BE2C (cell line): ENCODE measurements around the gene HBP1.

ENCODE experiments used
- DNase-seq: peaks from one replicate; pipeline ENCODE4 v3.0.0-alpha.2; 2020
- H3K27me3 ChIP-seq: fragments of 250-450 bp; sonication (Bioruptor Pico); 2 replicates; pipeline ENCODE4 v1.5.1; 2020; ENCODE audit warnings: mild to moderate bottlenecking
- H3K36me3 ChIP-seq: fragments of 250-450 bp; sonication (Bioruptor Pico); 2 replicates; pipeline ENCODE4 v1.5.1; 2020; ENCODE audit warnings: mild to moderate bottlenecking
- H3K4me1 ChIP-seq: fragments of 250-450 bp; sonication (Bioruptor Pico); 2 replicates; pipeline ENCODE4 v1.5.1; 2020
- H3K4me3 ChIP-seq: 2 replicates; pipeline ENCODE4 v1.5.1; 2011; ENCODE audit warnings: low read depth, low read length
- H3K9me3 ChIP-seq: fragments of 250-450 bp; sonication (Bioruptor Pico); 2 replicates; pipeline ENCODE4 v1.5.1; 2020
- CTCF ChIP-seq: IDR thresholded peaks from 2 replicates; pipeline ENCODE4 v1.5.1; 2012; ENCODE audit warnings: mild to moderate bottlenecking, low read depth, low read length

Gene HBP1

DNA sequence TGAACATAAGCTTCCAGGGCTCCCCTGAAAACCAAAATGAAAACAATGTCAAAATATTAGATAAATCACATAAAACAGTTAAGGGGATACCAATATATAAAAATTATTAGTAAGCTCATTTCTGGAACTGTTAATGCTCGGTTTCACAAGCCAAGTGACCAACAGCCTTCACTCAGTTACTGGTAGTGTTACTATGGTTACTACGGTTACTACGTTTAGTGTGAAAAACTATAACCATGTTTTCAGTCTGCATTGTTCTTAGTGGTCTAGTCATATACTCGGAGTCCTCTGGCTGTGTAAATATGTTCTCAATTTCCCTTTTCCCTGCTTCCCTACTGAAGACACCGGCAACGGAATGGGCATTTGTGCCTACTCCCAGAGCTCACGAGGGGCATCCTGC, 34.8 kb downstream of the HBP1 start:
- Histone ChIP-seq H3K4me3 (no peak overlapping the region), H3K27me3 (no peaks in the 10 kb centered on the region), H3K4me1 (peaks cover 3% of the 10 kb centered on the region), H3K36me3 (peaks cover 9% of the 10 kb centered on the region; the same call in 1 of the 2 replicates), H3K9me3 (no peaks in the 10 kb centered on the region)
- DNase-seq, result no peak
- TF ChIP-seq CTCF, result no peak

DNA sequence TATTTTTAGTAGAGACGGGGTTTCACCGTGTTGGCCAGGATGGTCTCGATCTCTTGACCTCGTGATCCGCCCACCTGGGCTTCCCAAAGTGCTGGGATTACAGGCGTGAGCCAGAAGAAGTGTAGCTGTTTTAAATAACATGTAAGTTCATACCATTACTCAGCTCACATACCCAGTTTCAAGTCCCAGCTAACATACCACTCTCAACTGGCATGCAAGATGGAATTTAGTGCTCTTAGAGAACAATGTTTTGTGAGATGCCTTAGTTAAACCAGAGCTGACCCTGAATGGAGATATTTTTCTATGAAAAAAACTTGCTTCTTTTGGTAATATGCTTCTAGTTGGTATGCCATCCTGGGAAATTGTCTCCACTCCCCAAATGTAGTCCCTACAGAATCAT, 37.3 kb downstream of the HBP1 start:
- TF ChIP-seq CTCF, result no peak

GRCh38 chr7:107206706-107207105, 37.9 kb downstream of the HBP1 start:
- Histone ChIP-seq H3K4me3 (no peak overlapping the region), H3K27me3 (no peaks in the 10 kb centered on the region), H3K36me3 (peaks cover 6% of the 10 kb centered on the region; the same call in 1 of the 2 replicates), H3K4me1 (peaks cover 3% of the 10 kb centered on the region), H3K9me3 (no peaks in the 10 kb centered on the region)
- DNase-seq, result no peak
- TF ChIP-seq CTCF, result no peak

More for the DNA sequence above, 37.3 kb downstream of the HBP1 start:
- H3K4me1 ChIP-seq, result peaks cover 3% of the 10 kb centered on the region
- H3K27me3 ChIP-seq, result no peaks in the 10 kb centered on the region
- no peaks in the 10 kb centered on the region for H3K9me3 ChIP-seq
- DNase-seq, result no peak
- H3K36me3 ChIP-seq, result peaks cover 7% of the 10 kb centered on the region; the same call in 1 of the 2 replicates
- no peak overlapping the region for H3K4me3 ChIP-seq

- no peak for TF ChIP-seq CTCF
- H3K4me1 ChIP-seq, result no peaks in the 10 kb centered on the region
- no peaks in the 10 kb centered on the region for H3K36me3 ChIP-seq
- no peak for DNase-seq
- no peak overlapping the region for H3K4me3 ChIP-seq
- H3K9me3 ChIP-seq, result no peaks in the 10 kb centered on the region
- no peaks in the 10 kb centered on the region for H3K27me3 ChIP-seq
These were observed 38.7 kb downstream of the HBP1 start for GRCh38 chr7:107207459-107207858.

DNA sequence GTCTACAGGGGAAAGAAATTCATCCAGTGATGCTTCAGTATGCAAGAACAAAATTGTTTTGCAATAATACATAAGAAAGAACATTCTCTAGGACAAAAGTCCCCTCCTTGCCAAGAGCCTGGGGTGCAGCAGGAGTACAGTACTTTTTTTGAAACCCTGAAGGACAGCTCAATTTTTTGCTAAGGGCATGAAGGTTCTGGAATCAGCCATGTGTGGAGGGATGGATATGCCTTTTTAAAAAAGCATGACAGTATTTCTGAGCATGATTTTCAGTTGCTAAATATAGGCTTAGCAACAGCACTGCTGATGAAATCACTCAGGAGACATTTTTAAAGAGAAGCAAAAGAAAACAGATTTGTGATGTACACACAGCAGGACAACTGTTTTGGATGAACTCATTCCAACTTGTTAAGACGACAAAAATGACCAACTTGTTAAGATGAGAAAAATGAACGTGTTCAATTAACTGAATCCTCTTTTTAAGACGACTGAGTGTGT, 39.3 kb downstream of the HBP1 start:
- Histone ChIP-seq H3K4me3 (no peak overlapping the region), H3K27me3 (no peaks in the 10 kb centered on the region), H3K4me1 (no peaks in the 10 kb centered on the region), H3K9me3 (no peaks in the 10 kb centered on the region), H3K36me3 (no peaks in the 10 kb centered on the region)
- TF ChIP-seq CTCF, result no peak
- no peak for DNase-seq

DNA sequence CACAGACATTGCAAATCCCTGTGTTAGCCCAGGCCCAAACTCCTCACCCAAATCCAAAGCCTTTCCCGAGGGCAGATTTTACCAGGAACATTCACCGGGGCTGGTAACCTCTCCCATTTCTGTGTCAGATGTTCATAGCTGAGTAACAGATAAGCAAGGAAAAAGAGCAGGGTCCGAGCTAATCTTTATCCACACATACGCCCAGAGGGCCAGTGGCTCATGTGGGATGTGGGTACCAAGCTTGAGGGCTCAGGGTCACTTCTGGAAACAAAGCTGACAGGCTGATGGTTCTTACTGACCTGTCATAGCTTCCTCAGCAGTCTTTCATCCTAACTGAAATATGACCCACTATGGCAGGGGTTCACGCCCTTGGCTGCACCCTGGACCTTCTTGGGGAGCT, 39.8 kb downstream of the HBP1 start:
- H3K9me3 ChIP-seq, result no peaks in the 10 kb centered on the region
- no peaks in the 10 kb centered on the region for H3K27me3 ChIP-seq
- H3K4me1 ChIP-seq, result no peaks in the 10 kb centered on the region
- H3K4me3 ChIP-seq, result no peak overlapping the region
- no peak for TF ChIP-seq CTCF
- no peaks in the 10 kb centered on the region for H3K36me3 ChIP-seq
- no peak for DNase-seq
